OCI-LY7 (cell line): ENCODE data around the gene CMTM7. TPM values are rescaled to one million over a fixed set of nuclear protein-coding genes. Genes with fewer than 3 reads are reported as not detected.

Source experiments
- BruUV-seq: library from RNA; stranded (reverse); fragments of 400-500 nt; replicated peaks from 2 replicates; lab custom pipeline; 2021; lab: Mats Ljungman, UMichigan
- CTCF ChIA-PET: fragments of 300-600 bp; sonication (Branson Sonifier 250); formaldehyde crosslinking; loops from one replicate; lab custom pipeline; 2022; ENCODE audit warnings: antibody characterized with exemption; ENCODE audit not compliant: unreplicated experiment; lab: Charles Lee
- POLR2A ChIA-PET: fragments of 300-600 bp; sonication (Branson Sonifier 250); formaldehyde crosslinking; loops from one replicate; lab custom pipeline; 2022; ENCODE audit warnings: antibody characterized with exemption; lab: Charles Lee
- DNase-seq: peaks from one replicate; pipeline ENCODE4 v3.0.0-alpha.2; 2015; ENCODE audit warnings: low spot score
- H2AFZ ChIP-seq: fragments of 200-600 bp; sonication (generic), shearing (Covaris generic); 2 replicates; pipeline ENCODE4 v1.6.1; 2014; ENCODE audit warnings: mild to moderate bottlenecking, antibody characterized with exemption, low read length, moderate library complexity
- H3K27ac ChIP-seq: fragments of 200-600 bp; sonication (generic); 2 replicates; pipeline ENCODE4 v1.5.1; 2014; ENCODE audit warnings: mixed run types, low read depth, mild to moderate bottlenecking, moderate library complexity, low read length, inconsistent platforms; ENCODE audit not compliant: poor library complexity, severe bottlenecking
- H3K36me3 ChIP-seq: fragments of 200-600 bp; sonication (generic); 2 replicates; pipeline ENCODE4 v1.6.1; 2014; ENCODE audit warnings: mild to moderate bottlenecking, antibody characterized with exemption, low read length, moderate library complexity, mixed read lengths; ENCODE audit not compliant: insufficient read depth
- H3K4me1 ChIP-seq: fragments of 200-600 bp; sonication (generic); 2 replicates; pipeline ENCODE4 v1.5.1; 2014; ENCODE audit warnings: mild to moderate bottlenecking, low read length; ENCODE audit not compliant: insufficient read depth, poor library complexity, severe bottlenecking
- H3K4me2 ChIP-seq: fragments of 200-600 bp; sonication (generic); 2 replicates; pipeline ENCODE4 v1.6.1; 2014; ENCODE audit warnings: mild to moderate bottlenecking, low read length
- H3K4me3 ChIP-seq: fragments of 200-600 bp; sonication (generic); 2 replicates; pipeline ENCODE4 v1.5.1; 2014; ENCODE audit warnings: mild to moderate bottlenecking, low read depth, low read length; ENCODE audit not compliant: poor library complexity, severe bottlenecking
- H3K79me2 ChIP-seq: fragments of 200-600 bp; sonication (generic); 2 replicates; pipeline ENCODE4 v1.6.1; 2016; ENCODE audit warnings: low read depth, mild to moderate bottlenecking, low read length, moderate library complexity, mixed read lengths; ENCODE audit not compliant: insufficient read depth
- H3K9me2 ChIP-seq: fragments of 200-600 bp; sonication (generic); 2 replicates; pipeline ENCODE4 v1.6.1; 2016; ENCODE audit warnings: mild to moderate bottlenecking, low read length, mixed read lengths; ENCODE audit not compliant: insufficient read depth
- H3K9me3 ChIP-seq: fragments of 200-600 bp; sonication (generic); 2 replicates; pipeline ENCODE4 v1.6.1; 2014; ENCODE audit warnings: mild to moderate bottlenecking, mixed run types, low read length, mixed read lengths
- H4K20me1 ChIP-seq: fragments of 200-600 bp; sonication (generic); 2 replicates; pipeline ENCODE4 v1.6.1; 2014; ENCODE audit warnings: mild to moderate bottlenecking, antibody characterized with exemption, low read length, moderate library complexity, mixed read lengths; ENCODE audit not compliant: insufficient read depth
- CTCF ChIP-seq: fragments of 200-600 bp; sonication (generic); conservative IDR thresholded peaks from 2 replicates; pipeline ENCODE4 v1.5.1; 2014; ENCODE audit warnings: mild to moderate bottlenecking, antibody characterized with exemption, low read length, moderate library complexity, mixed read lengths
- EZH2phosphoT487 ChIP-seq: fragments of 200-600 bp; sonication (generic); IDR thresholded peaks from 2 replicates; pipeline ENCODE4 v1.6.1; 2018; ENCODE audit warnings: low read depth, borderline replicate concordance, mild to moderate bottlenecking, mixed run types, antibody characterized with exemption, low read length, moderate library complexity, mixed read lengths
- intact Hi-C: fragments of 100-400 bp; cut with micrococcal nuclease; formaldehyde crosslinking; loops from one replicate; pipeline ENCODE4 v1.10.0; 2022; ENCODE audit not compliant: unreplicated experiment
- total RNA-seq, 2 experiments: library from RNA; depleted of rRNA in 1 of 2; stranded (reverse); fragments of >200 nt in 1 of 2; shearing (Covaris generic) in 1 of 2; gene quantifications; 2 replicates each; pipeline ENCODE4 v1.2.3, GENCODE V29; 2014 to 2022

Gene CMTM7
- total RNA-seq, 2 experiments from 2014 or later, result 16.0 to 19.0 TPM

- CTCF ChIA-PET, result no interaction called here
These were observed 19.0 kb downstream of the CMTM7 start for GRCh38 chr3:32410367-32411246.

GRCh38 chr3:32411442-32411841 lies 19.8 kb downstream of the CMTM7 start:
- BruUV-seq, result no TSS peak
- intact Hi-C loops, result no loop called here
- Histone ChIP-seq H3K9me3 (no peaks in the 10 kb centered on the region), H2AFZ (no peak overlapping the region), H3K4me2 (no peak overlapping the region), H3K4me1 (peaks cover 16% of the 10 kb centered on the region), H3K36me3 (no peaks in the 10 kb centered on the region), H3K79me2 (no peaks in the 10 kb centered on the region), H3K27ac (no peak overlapping the region), H4K20me1 (no peaks in the 10 kb centered on the region), H3K4me3 (no peak overlapping the region), H3K9me2 (no peaks in the 10 kb centered on the region)
- DNase-seq, result no peak
- POLR2A ChIA-PET, result no interaction called here
- CTCF ChIA-PET, result no interaction called here
- no peak for TF ChIP-seq CTCF
- no peak for TF ChIP-seq EZH2phosphoT487

More at GRCh38 chr3:32410367-32411246, 19.0 kb downstream of the CMTM7 start:
- H3K36me3 ChIP-seq, result no peaks in the 10 kb centered on the region
- no peak overlapping the region for H3K27ac ChIP-seq
- no peak overlapping the region for H3K4me2 ChIP-seq
- no peak for DNase-seq
- no peak overlapping the region for H3K4me3 ChIP-seq
- H3K9me2 ChIP-seq, result no peaks in the 10 kb centered on the region
- H3K9me3 ChIP-seq, result no peaks in the 10 kb centered on the region
- POLR2A ChIA-PET, result interaction anchor here (0.6 to 1.8 kb wide), 5 partner anchors 10 to 366 kb away, joined by 3 to 8 read pairs (median 3); no protein-coding TSS in a partner anchor
- intact Hi-C loops, result no loop called here
- no peaks in the 10 kb centered on the region for H4K20me1 ChIP-seq
- no peaks in the 10 kb centered on the region for H3K79me2 ChIP-seq
- no peak overlapping the region for H2AFZ ChIP-seq
- no peak for TF ChIP-seq EZH2phosphoT487
- no peak for TF ChIP-seq CTCF
- H3K4me1 ChIP-seq, result peaks cover 16% of the 10 kb centered on the region
- BruUV-seq, result no TSS peak

GRCh38 chr3:32412887-32413286 lies 21.2 kb downstream of the CMTM7 start:
- no TSS peak for BruUV-seq
- Histone ChIP-seq H3K9me2 (no peaks in the 10 kb centered on the region), H3K36me3 (no peaks in the 10 kb centered on the region), H3K27ac (no peak overlapping the region), H3K4me3 (no peak overlapping the region), H3K9me3 (no peaks in the 10 kb centered on the region), H3K4me1 (peaks cover 18% of the 10 kb centered on the region), H2AFZ (no peak overlapping the region), H3K4me2 (peak overlapping the region; percentile 32), H3K79me2 (peaks cover 7% of the 10 kb centered on the region; the same call in 1 of the 2 replicates), H4K20me1 (no peaks in the 10 kb centered on the region)
- CTCF ChIA-PET, result interaction anchor here (1.1 kb wide), 1 partner anchor 8 kb away, joined by 3 read pairs; no protein-coding TSS in a partner anchor
- intact Hi-C loops, result no loop called here
- DNase-seq, result no peak
- POLR2A ChIA-PET, result interaction anchor here (0.5 to 1.5 kb wide), 5 partner anchors 8 to 19 kb away, joined by 3 to 6 read pairs (median 4); no protein-coding TSS in a partner anchor
- TF ChIP-seq CTCF (no peak), EZH2phosphoT487 (no peak)
